Measurements from ENCODE around the gene CLASP1.

The CLASP1 gene

GRCh38 chr2:121653035-121653434, 3.8 kb upstream of the CLASP1 start:
- ATAC-seq, result no peak
- no peak for TF ChIP-seq SNAI2 (CRISPR knock-in tag; IDR thresholded peaks at IDR 0.05)
- no peak for TF ChIP-seq CSRNP3 (CRISPR knock-in tag; IDR thresholded peaks at IDR 0.05)
- no peak for TF ChIP-seq PATZ1 (CRISPR knock-in tag; IDR thresholded peaks at IDR 0.05; ENCODE audit: borderline replicate concordance)
- TF ChIP-seq TCF4 (CRISPR knock-in tag; IDR thresholded peaks at IDR 0.05; ENCODE audit: borderline replicate concordance), result no peak
- no peak for TF ChIP-seq TOX (CRISPR knock-in tag; IDR thresholded peaks at IDR 0.05; ENCODE audit: borderline replicate concordance)
- no peak for TF ChIP-seq TSHZ2 (CRISPR knock-in tag; IDR thresholded peaks at IDR 0.05)
- TF ChIP-seq ZFP3 (CRISPR knock-in tag; IDR thresholded peaks at IDR 0.05), result no peak
- no peak for TF ChIP-seq RARB (CRISPR knock-in tag; IDR thresholded peaks at IDR 0.05)
- no peak for TF ChIP-seq ISL1 (CRISPR knock-in tag; IDR thresholded peaks at IDR 0.05)
- TF ChIP-seq ESRRG (CRISPR knock-in tag; IDR thresholded peaks at IDR 0.05), result no peak
- TF ChIP-seq ZNF70 (CRISPR knock-in tag; IDR thresholded peaks at IDR 0.05), result no peak
- no peak for TF ChIP-seq ZFP30 (CRISPR knock-in tag; IDR thresholded peaks at IDR 0.05)
- TF ChIP-seq GLIS3 (CRISPR knock-in tag; IDR thresholded peaks at IDR 0.05), result no peak
- TF ChIP-seq ZC3H10 (CRISPR knock-in tag; IDR thresholded peaks at IDR 0.05), result no peak
- no peak for TF ChIP-seq PPARA (CRISPR knock-in tag; IDR thresholded peaks at IDR 0.05; ENCODE audit: borderline replicate concordance)
- TF ChIP-seq ZNF8 (CRISPR knock-in tag; IDR thresholded peaks at IDR 0.05), result no peak

GRCh38 chr2:121650315-121650930, 1.2 kb upstream of the CLASP1 start:
- ATAC-seq, result peak; percentile 8
- TF ChIP-seq TOX (CRISPR knock-in tag; IDR thresholded peaks at IDR 0.05; ENCODE audit: borderline replicate concordance) (no peak), ISL1 (CRISPR knock-in tag; IDR thresholded peaks at IDR 0.05) (no peak), ARNTL (CRISPR knock-in tag; IDR thresholded peaks at IDR 0.05; ENCODE audit: borderline replicate concordance, low read depth) (no peak), SNAI2 (CRISPR knock-in tag; IDR thresholded peaks at IDR 0.05) (no peak), PPARA (CRISPR knock-in tag; IDR thresholded peaks at IDR 0.05; ENCODE audit: borderline replicate concordance) (no peak), CSDC2 (CRISPR knock-in tag; IDR thresholded peaks at IDR 0.05) (no peak), RARB (CRISPR knock-in tag; IDR thresholded peaks at IDR 0.05) (no peak), ZFP30 (CRISPR knock-in tag; IDR thresholded peaks at IDR 0.05) (no peak), OSR1 (CRISPR knock-in tag; IDR thresholded peaks at IDR 0.05) (no peak), CSRNP3 (CRISPR knock-in tag; IDR thresholded peaks at IDR 0.05) (no peak), GLIS3 (CRISPR knock-in tag; IDR thresholded peaks at IDR 0.05) (no peak), ZNF8 (CRISPR knock-in tag; IDR thresholded peaks at IDR 0.05) (no peak), POU6F1 (CRISPR knock-in tag; IDR thresholded peaks at IDR 0.05; ENCODE audit: borderline replicate concordance, low read depth) (no peak)

Data from SK-N-SH treated with all-trans-retinoic acid at 6 μM for 48 hours (cell line).